Esophagus muscularis mucosa (tissue), 3 donors: ENCODE measurements around the gene PEX5L.

Experiments
- POLR2A ChIP-seq: fragments of 450-650 bp; IDR thresholded peaks from one replicate; pipeline ENCODE4 v1.6.1; 2017; ENCODE audit warnings: antibody characterized with exemption, moderate library complexity, mild to moderate bottlenecking, low read depth
- POLR2AphosphoS5 ChIP-seq, 2 donors: sonication (generic); formaldehyde crosslinking; IDR thresholded peaks; one replicate each; pipeline ENCODE4 v1.6.1; 2017; ENCODE audit warnings: antibody characterized with exemption in 2 of 2
- TF ChIP-seq, protein P1 (sequence below), 3 experiments: fragments of 200-600 bp in 2 of 3; fragments of 450-650 bp in 1 of 3; sonication (generic) in 2 of 3; IDR thresholded peaks; one replicate each; pipeline ENCODE4 v1.5.1; 2017 to 2019; ENCODE audit warnings: antibody characterized with exemption in 3 of 3, mild to moderate bottlenecking in 2 of 3, moderate library complexity in 1 of 3

DNA sequence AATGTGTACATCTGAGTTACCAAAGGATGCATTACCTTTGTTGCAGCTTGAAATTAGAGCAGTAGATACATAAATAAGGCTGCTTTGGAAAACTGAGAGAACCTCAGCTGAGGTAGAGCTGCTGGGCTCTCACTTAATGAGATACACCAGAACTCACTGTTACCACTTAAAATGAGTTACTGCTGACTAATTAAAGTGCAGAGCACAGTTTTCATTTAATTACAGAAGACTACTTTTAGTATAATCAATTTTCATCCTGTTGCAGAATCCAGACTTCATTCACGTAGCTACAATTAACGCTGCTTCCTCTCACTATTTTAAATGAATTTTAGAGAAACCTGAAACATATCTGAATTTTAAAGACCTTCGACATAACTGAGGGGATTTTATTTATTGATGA, 214.4 kb downstream of the PEX5L start:
- TF ChIP-seq, protein P1, sequence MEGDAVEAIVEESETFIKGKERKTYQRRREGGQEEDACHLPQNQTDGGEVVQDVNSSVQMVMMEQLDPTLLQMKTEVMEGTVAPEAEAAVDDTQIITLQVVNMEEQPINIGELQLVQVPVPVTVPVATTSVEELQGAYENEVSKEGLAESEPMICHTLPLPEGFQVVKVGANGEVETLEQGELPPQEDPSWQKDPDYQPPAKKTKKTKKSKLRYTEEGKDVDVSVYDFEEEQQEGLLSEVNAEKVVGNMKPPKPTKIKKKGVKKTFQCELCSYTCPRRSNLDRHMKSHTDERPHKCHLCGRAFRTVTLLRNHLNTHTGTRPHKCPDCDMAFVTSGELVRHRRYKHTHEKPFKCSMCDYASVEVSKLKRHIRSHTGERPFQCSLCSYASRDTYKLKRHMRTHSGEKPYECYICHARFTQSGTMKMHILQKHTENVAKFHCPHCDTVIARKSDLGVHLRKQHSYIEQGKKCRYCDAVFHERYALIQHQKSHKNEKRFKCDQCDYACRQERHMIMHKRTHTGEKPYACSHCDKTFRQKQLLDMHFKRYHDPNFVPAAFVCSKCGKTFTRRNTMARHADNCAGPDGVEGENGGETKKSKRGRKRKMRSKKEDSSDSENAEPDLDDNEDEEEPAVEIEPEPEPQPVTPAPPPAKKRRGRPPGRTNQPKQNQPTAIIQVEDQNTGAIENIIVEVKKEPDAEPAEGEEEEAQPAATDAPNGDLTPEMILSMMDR (IDR thresholded peaks at IDR 0.05): no peak
- TF ChIP-seq POLR2AphosphoS5 (IDR thresholded peaks at IDR 0.05): no peak
- no peak for TF ChIP-seq POLR2A
